ENCODE results near the gene RAB10.
"Not testable (repeated sequence)": the region's sequence is repeated elsewhere in the genome, so short reads cannot be mapped to it uniquely, and the experiment has no call there.

Gene RAB10

DNA sequence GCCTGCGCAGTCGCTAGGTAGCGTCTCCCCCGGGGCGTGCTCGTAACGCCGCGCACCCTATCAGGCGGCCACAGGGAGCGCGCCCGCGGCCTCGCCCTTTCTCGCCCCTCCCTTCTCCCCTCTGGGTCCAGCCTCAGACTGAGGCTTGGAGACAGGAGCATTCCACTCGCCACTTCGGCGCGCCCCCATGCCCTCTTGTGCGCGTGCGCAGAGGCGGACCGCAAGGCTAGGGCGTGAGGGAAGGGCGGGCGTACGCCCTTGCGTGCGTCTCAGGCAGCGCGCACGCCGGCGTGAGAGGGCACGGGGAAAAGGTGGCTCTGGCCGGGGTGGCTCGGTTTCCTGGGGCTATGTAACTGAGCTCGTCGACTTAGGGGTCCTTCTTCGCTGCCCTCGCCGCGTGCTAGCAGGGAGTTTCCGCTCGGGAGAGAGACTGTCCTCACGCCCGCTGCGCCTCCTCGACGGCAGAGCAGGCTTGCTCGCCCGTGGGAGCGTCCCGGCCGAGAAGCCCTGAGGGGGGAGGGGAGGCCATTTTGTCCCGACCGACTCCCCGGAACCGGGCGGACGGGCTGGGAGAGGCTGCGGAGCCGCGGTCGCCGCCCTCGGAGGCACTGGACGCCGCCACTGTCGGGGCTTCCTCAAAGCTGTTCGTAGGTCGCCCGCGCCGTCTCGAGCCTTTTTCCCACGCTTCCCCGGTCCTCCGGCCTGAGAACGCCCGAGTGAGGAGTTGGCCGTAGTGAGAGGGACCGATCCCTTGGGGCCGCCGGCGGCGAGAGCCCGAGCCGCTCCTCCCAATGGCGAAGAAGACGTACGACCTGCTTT is at the start of gene RAB10:
TSS of gene RAB10 (plus strand) at position 267 of the 819 bp plus-strand sequence. CDS start at position 792, 525 bp downstream.
- DNase-seq (ENCODE audit: insufficient read length, low spot score) (peak; percentile 91), FAIRE-seq (peak; percentile 30)
- TF ChIP-seq POLR2A (IDR thresholded peaks at IDR 0.05; ENCODE audit: low read depth, low read length): peak; percentile 94

DNA sequence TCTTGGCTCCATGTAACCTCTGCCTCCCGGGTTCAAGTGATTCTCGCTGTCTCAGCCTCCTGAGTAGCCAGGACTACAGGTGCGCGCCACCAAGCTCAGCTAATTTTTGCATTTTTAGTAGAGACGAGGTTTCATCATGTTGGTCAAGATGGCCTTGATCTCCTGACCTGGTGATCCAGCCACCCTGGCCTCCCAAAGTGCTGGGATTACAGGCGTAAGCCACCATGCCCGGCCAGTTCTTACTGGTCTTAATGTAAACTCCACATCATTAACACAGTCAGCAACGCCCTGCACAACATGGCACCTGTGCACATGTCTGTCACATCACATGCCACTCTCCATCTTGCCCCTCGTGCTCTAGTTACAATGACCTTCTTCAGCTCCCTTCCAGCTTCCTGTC is 45.8 kb upstream of the RAB10 start:
- FAIRE-seq (no peak), DNase-seq (ENCODE audit: insufficient read length, low spot score) (no peak)
- no peak for TF ChIP-seq POLR2A (IDR thresholded peaks at IDR 0.05; ENCODE audit: low read depth, low read length)

DNA sequence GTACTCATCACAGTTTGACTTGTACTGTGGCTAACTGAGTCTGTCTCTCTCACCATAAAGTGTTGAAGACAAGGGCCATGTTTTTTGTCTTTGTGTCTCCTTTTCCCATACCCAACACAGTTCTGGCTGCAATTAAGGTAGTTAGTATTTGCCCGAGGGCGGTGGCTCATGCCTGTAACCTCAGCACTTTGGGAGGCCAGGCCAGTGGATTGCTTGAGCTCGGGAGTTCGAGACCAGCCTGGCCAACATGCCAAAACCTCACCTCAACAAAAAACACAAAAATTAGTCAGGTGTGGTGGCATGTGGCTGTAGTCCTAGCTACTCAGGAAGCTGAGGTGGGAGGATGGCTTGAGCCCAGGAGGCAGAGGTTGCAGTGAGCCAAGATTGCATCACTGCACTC is 44.7 kb upstream of the RAB10 start:
- FAIRE-seq (no peak), DNase-seq (ENCODE audit: insufficient read length, low spot score) (no peak)
- TF ChIP-seq POLR2A (IDR thresholded peaks at IDR 0.05; ENCODE audit: low read depth, low read length): no peak

- FAIRE-seq (no peak), DNase-seq (ENCODE audit: insufficient read length, low spot score) (no peak)
- TF ChIP-seq POLR2A (IDR thresholded peaks at IDR 0.05; ENCODE audit: low read depth, low read length): no peak
Measured at GRCh38 chr2:25991965-25992364, 41.9 kb upstream of the RAB10 start.

GRCh38 chr2:25992556-25992955 is 41.3 kb upstream of the RAB10 start:
- FAIRE-seq (no peak), DNase-seq (ENCODE audit: insufficient read length, low spot score) (no peak)
- no peak for TF ChIP-seq POLR2A (IDR thresholded peaks at IDR 0.05; ENCODE audit: low read depth, low read length)

- no peak for TF ChIP-seq POLR2A (IDR thresholded peaks at IDR 0.05; ENCODE audit: low read depth, low read length)
- DNase-seq (ENCODE audit: insufficient read length, low spot score): no peak
- no peak for FAIRE-seq
Measured at GRCh38 chr2:25993049-25993448, 40.8 kb upstream of the RAB10 start.

DNA sequence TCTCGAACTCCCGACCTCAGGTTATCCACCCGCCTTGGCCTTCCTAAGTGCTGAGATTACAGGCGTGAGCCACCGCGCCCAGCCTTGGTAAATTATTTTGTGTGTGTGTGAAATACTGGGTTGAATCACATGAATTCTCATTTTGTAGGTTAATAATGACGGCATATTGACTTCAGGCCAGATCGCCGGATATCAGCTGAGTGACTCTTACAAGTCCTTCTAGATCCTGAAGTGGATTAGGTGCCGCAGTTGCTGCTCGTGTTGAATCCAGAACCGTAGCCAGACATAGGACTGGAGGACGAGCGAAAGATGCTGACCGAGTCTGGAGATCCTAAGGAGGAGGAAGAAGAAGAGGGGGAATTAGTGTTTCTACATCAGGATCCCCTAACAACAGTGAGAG is 39.4 kb upstream of the RAB10 start:
- no peak for TF ChIP-seq POLR2A (IDR thresholded peaks at IDR 0.05; ENCODE audit: low read depth, low read length)
- DNase-seq (ENCODE audit: insufficient read length, low spot score) (no peak), FAIRE-seq (no peak)

- TF ChIP-seq POLR2A (IDR thresholded peaks at IDR 0.05; ENCODE audit: low read depth, low read length): no peak
- DNase-seq (ENCODE audit: insufficient read length, low spot score) (no peak), FAIRE-seq (no peak)
Measured at GRCh38 chr2:25996844-25997243, 37.0 kb upstream of the RAB10 start.

DNA sequence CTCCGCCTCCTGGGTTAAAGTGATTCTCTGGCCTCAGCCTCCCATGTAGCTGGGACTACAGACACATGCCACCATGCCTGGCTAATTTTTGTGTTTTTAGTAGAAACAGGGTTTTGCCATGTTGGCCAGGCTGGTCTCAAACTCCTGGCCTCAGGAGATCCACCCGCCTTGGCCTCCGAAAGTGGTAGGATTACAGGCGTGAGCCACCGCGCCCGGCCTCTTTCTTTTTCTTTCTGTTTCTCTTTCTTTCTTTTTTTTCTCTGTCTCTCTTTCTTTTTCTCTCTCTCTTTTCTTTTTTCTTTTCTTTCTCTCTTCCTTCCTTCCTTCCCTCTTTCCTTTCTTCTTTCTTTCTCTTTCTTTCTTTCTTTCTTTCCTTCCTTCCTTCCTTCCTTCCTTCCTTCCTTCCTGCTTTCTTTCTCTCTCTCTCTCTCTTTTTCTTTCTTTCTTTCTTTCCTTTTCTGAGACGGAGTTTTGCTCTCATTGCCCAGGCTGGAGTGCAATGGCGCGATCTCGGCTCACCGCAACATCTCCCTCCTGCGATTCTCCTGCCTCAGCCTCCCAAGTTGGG is 35.0 kb upstream of the RAB10 start:
- not testable (repeated sequence) for DNase-seq (ENCODE audit: insufficient read length, low spot score); FAIRE-seq

- not testable (repeated sequence) for DNase-seq (ENCODE audit: insufficient read length, low spot score); FAIRE-seq
Measured at GRCh38 chr2:25999406-25999805, 34.5 kb upstream of the RAB10 start.

GRCh38 chr2:26000561-26001082 is 33.3 kb upstream of the RAB10 start:
- no peak for DNase-seq (ENCODE audit: insufficient read length, low spot score)
- TF ChIP-seq POLR2A (IDR thresholded peaks at IDR 0.05; ENCODE audit: low read depth, low read length): no peak

GRCh38 chr2:26001743-26002351 is 32.0 kb upstream of the RAB10 start:
- TF ChIP-seq POLR2A (IDR thresholded peaks at IDR 0.05; ENCODE audit: low read depth, low read length): no peak
- DNase-seq (ENCODE audit: insufficient read length, low spot score) (no peak), FAIRE-seq (no peak)

More at GRCh38 chr2:26000561-26001082, 33.3 kb upstream of the RAB10 start:
- no peak for FAIRE-seq

DNA sequence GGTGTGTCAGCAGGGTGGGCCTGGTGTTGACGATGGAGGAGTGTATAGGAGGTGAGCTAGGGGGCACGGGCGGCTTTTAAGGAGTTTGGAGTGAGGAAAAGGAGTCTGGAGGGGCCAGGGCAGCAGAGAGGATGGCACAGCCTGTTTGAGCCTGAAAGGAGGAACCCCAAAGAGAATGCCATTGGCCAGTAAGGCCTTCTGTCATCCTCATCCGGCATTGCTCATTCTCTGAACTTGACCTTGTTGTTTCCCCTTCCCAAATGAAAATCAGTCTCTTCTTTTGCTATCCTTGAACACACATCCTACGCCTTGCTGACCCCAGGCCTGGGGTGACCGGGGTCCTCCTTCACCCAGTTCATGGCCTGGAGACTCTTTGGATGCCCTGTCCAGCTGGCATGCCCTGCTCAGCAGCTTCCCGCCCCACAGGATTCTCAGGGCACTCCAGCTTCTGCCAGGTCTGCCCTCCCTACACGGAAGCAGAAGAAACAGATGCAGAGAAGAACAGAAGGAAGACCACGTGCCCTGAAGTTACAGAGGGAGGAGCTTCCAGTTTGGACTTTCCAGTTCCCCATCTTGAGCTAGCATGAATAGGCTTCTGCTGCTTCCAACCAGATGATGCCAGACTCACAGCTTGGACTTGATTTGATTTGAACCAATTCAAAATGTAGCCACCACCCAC is 31.1 kb upstream of the RAB10 start:
- DNase-seq (ENCODE audit: insufficient read length, low spot score) (no peak), FAIRE-seq (no peak)
- no peak for TF ChIP-seq POLR2A (IDR thresholded peaks at IDR 0.05; ENCODE audit: low read depth, low read length)

- no peak for TF ChIP-seq POLR2A (IDR thresholded peaks at IDR 0.05; ENCODE audit: low read depth, low read length)
- no peak for DNase-seq (ENCODE audit: insufficient read length, low spot score)
- no peak for FAIRE-seq
Measured at GRCh38 chr2:26008095-26008494, 25.8 kb upstream of the RAB10 start.
